AG04450 (cell line): ENCODE data around the gene YOD1. TPM values are rescaled to one million over a fixed set of nuclear protein-coding genes. Genes with fewer than 3 reads are reported as not detected.

Experiments used
- CTCF ChIA-PET: fragments of 300-600, 350-600 bp; formaldehyde crosslinking; extraction: SDS; loops from one replicate; lab custom pipeline; 2022; ENCODE audit warnings: antibody characterized with exemption, inconsistent platforms; lab: Charles Lee
- POLR2A ChIA-PET: fragments of 350-600 bp; formaldehyde crosslinking; extraction: SDS; loops from one replicate; lab custom pipeline; 2021; ENCODE audit warnings: antibody characterized with exemption, inconsistent platforms; lab: Yijun Ruan, JAX
- DNase-seq: peaks from one replicate; pipeline ENCODE4 v3.0.0-alpha.2; 2011; ENCODE audit warnings: low read depth, low spot score
- H3K27ac ChIP-seq: one replicate; pipeline ENCODE4 v1.5.1; 2012; ENCODE audit warnings: low read depth, low read length, control low read depth
- H3K27me3 ChIP-seq: one replicate; pipeline ENCODE4 v1.6.0; 2012; ENCODE audit warnings: low read length; ENCODE audit not compliant: control insufficient read depth, insufficient read depth
- H3K4me3 ChIP-seq: 2 replicates; pipeline ENCODE4 v1.5.1; 2011; ENCODE audit warnings: mild to moderate bottlenecking, low read depth, low read length, control low read depth
- H3K9me3 ChIP-seq: 2 replicates; pipeline ENCODE4 v1.5.1; 2012; ENCODE audit warnings: low read length; ENCODE audit not compliant: control insufficient read depth, insufficient read depth
- CTCF ChIP-seq: IDR thresholded peaks from 2 replicates; pipeline ENCODE4 v1.5.1; 2011; ENCODE audit warnings: low read depth, low read length, control low read depth, inconsistent platforms
- polyA plus RNA-seq: library from polyadenylated mRNA; depleted of rRNA; stranded (reverse); fragments of >200 nt; gene quantifications from 2 replicates; pipeline ENCODE4 v1.2.3, GENCODE V29; 2011

YOD1 gene
- polyA plus RNA-seq, 1 experiment = 3.2 TPM

GRCh38 chr1:207084701-207085180, 33.7 kb upstream of the YOD1 start:
- DNase-seq = peak; percentile 8
- Histone ChIP-seq H3K4me3 (no peak overlapping the region), H3K27me3 (peaks cover 8% of the 10 kb centered on the region), H3K9me3 (no peaks in the 10 kb centered on the region), H3K27ac (no peak overlapping the region)
- TF ChIP-seq CTCF = peak; percentile 61
- POLR2A ChIA-PET = no interaction called here
- CTCF ChIA-PET = interaction anchor here (0.7 to 7.5 kb wide), 11 partner anchors 10 to 415 kb away, joined by 3 to 83 read pairs (median 4); no protein-coding TSS in a partner anchor

GRCh38 chr1:207084232-207084631, 33.2 kb upstream of the YOD1 start:
- DNase-seq = no peak
- POLR2A ChIA-PET = no interaction called here
- CTCF ChIA-PET = interaction anchor here (0.7 to 7.5 kb wide), 12 partner anchors 9 to 416 kb away, joined by 3 to 83 read pairs (median 4); no protein-coding TSS in a partner anchor
- Histone ChIP-seq H3K4me3 (no peak overlapping the region), H3K9me3 (no peaks in the 10 kb centered on the region), H3K27me3 (peaks cover 8% of the 10 kb centered on the region), H3K27ac (no peak overlapping the region)
- no peak for TF ChIP-seq CTCF

- TF ChIP-seq CTCF = no peak
- POLR2A ChIA-PET = no interaction called here
- no peaks in the 10 kb centered on the region for H3K9me3 ChIP-seq
- H3K27me3 ChIP-seq = peaks cover 8% of the 10 kb centered on the region
- no peak overlapping the region for H3K27ac ChIP-seq
- H3K4me3 ChIP-seq = no peak overlapping the region
- CTCF ChIA-PET = interaction anchor here (0.7 to 7.5 kb wide), 3 partner anchors 32 to 324 kb away, joined by 3 to 83 read pairs (median 4); no protein-coding TSS in a partner anchor
- DNase-seq = no peak
These were observed 30.8 kb upstream of the YOD1 start for GRCh38 chr1:207081806-207082205.

- no peak for DNase-seq
- TF ChIP-seq CTCF = no peak
- Histone ChIP-seq H3K27me3 (peaks cover 7% of the 10 kb centered on the region), H3K4me3 (no peak overlapping the region), H3K27ac (no peak overlapping the region), H3K9me3 (no peaks in the 10 kb centered on the region)
- POLR2A ChIA-PET = no interaction called here
- CTCF ChIA-PET = interaction anchor here (0.7 to 7.5 kb wide), 5 partner anchors 10 to 892 kb away, joined by 3 to 83 read pairs (median 4); no protein-coding TSS in a partner anchor
These were observed 30.1 kb upstream of the YOD1 start for GRCh38 chr1:207081088-207081487.

- no peak overlapping the region for H3K27ac ChIP-seq
- CTCF ChIA-PET = interaction anchor here (1.1 to 7.5 kb wide), 5 partner anchors 8 to 326 kb away, joined by 3 to 83 read pairs (median 4); no protein-coding TSS in a partner anchor
- POLR2A ChIA-PET = no interaction called here
- H3K4me3 ChIP-seq = no peak overlapping the region
- peaks cover 7% of the 10 kb centered on the region for H3K27me3 ChIP-seq
- H3K9me3 ChIP-seq = no peaks in the 10 kb centered on the region
- no peak for TF ChIP-seq CTCF
- DNase-seq = no peak
These were observed 28.8 kb upstream of the YOD1 start for GRCh38 chr1:207079706-207080241.
